K562 treated with DMSO at 1 percent for 4 hours (cell line): ENCODE measurements around the gene PDCD4. TPM values are rescaled to one million over a fixed set of nuclear protein-coding genes. Genes with fewer than 3 reads are reported as not detected.

ENCODE experiments used
- total RNA-seq: library from RNA; unstranded; fragments of 300-600 nt; gene quantifications from 2 replicates; pipeline ENCODE4 v1.2.3, GENCODE V29; 2022; ENCODE audit not compliant: insufficient read depth

Gene PDCD4
- total RNA-seq: 30.6 and 36.8 TPM in 2 replicates

GRCh38 chr10:110871298-110872084 is at the start of gene PDCD4:
Gene PDCD4, plus strand, starts transcription at chr10:110871928. Its CDS starts 4,100 bp downstream, at chr10:110876028.

DNA sequence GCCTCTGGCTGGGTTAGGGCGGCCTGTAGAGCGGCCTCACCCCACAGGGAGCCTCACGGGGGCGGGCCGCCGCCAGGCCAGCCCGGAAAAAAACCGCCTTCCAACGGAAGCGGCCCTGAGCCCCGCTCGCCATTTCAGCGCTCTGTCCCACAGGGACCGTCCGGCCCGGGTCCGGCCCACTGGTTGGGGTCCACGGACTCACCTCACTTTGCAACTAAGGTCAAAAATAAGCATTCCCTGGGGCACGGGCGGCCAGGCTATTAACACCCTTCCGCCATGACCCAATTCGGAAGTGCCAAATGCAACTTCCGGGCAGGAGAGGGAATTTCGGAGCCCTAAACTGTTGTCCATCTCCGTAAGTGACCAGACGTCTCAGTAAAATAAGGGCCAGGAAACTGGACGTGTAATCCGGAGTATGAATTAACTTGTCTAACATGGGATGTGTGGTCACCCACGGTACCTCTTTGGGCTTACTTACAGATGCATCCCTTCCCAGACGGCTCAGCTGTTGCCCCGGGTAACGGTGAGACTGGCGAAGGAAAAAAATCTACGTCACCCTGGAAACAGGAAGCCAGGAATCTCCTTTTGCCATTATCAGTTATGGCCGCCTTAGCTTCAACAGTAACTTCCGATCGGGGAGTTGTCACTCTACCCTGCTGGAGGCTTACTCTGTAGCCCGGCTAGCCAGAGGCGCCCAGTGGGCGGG is 47.1 kb downstream of the PDCD4 start, which contains the start of gene BBIP1:
TSS of gene BBIP1 (minus strand) at position 538 of the 706 bp plus-strand sequence. CDS start 1,023 bp downstream, outside the sequence.

GRCh38 chr10:110919349-110919931 is 47.7 kb downstream of the PDCD4 start, which contains the start of gene SHOC2:
Gene SHOC2, plus strand, starts transcription at chr10:110919604. Its CDS starts 44,755 bp downstream, at chr10:110964359.

Other genes with a start within 250 kb of the PDCD4 start
- gene RBM20, start 227.6 kb upstream of the PDCD4 start, total RNA-seq: 1.5 and 1.8 TPM in 2 replicates
- gene BBIP1, start 47.3 kb downstream of the PDCD4 start, total RNA-seq: 8.5 and 14.0 TPM in 2 replicates
- gene SHOC2, start 47.7 kb downstream of the PDCD4 start, total RNA-seq: 5.7 and 10.2 TPM in 2 replicates
- not detected in 2 replicates for gene ADRA2A, start 205.1 kb downstream of the PDCD4 start, total RNA-seq